ENCODE results near the gene GPATCH1. TPM values are rescaled to one million over a fixed set of nuclear protein-coding genes. Genes with fewer than 3 reads are reported as not detected.

GPATCH1 gene
- total and polyA plus RNA-seq, 2 of the 4 experiments (the other 2 are of a cell fraction): 5.1 to 7.5 TPM

DNA sequence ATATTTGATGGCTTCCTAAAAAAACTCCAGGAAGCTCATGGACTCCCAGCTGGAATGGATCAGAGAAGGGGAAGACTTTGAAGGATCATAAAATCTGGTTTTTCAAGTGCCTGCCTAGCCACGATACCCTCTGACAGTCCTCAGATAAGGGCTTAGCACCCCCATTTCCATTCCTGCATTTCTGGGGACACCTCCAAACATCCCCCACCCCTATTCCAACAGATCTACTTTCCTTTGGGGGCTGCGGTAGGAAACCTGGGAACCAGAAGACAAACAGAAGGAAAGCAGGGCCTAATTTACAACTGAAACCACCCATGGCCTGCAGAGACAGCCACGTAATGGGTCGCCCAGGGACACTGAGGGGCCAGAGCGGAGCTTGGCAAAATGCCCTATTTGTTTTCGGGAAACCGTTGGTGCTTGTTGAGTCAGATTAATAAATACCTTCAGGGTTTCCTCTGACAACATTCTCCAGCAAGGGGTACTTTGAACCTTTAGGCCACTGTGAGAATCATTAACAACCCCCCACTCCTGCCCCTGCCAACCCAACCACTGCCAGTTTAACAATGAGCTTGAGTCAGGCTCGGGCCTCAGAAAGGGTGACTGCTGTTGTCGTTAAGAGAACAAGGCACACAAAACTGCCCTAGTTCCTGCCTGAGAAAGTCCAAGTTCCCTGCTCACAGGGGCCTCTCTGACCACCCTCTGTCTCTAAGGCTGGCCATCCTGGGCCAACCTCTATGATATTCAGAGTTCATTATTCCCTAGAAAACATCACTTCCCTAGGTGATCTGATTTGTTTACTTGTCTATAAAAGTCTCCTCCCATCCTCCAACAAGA is 39.8 kb upstream of the GPATCH1 start:
- Histone ChIP-seq H3K14ac (replicated peaks; ENCODE audit: low read depth, low read length) (no peak overlapping the region; the same call in 1 of the 2 replicates), H3K27ac (ENCODE audit: insufficient read depth, low read length) (no peak overlapping the region)
- intact Hi-C loops (cut with micrococcal nuclease): no loop called here

More for the DNA sequence above, 39.8 kb upstream of the GPATCH1 start:
- POLR2A ChIA-PET (ENCODE audit: unreplicated experiment): interaction anchor here (0.5 kb wide), 1 partner anchor 421 kb away, joined by 10 read pairs; no protein-coding TSS in a partner anchor
- Histone ChIP-seq H4K91ac (ENCODE audit: insufficient read depth, low read depth, low read length) (no peak overlapping the region), H3K27me3 (ENCODE audit: control insufficient read depth, insufficient read depth, low read length) (no peaks in the 10 kb centered on the region), H3K9me1 (ENCODE audit: insufficient read depth, low read length) (no peaks in the 10 kb centered on the region), H2BK120ac (ENCODE audit: low read depth, low read length) (no peak overlapping the region), H3K4me3 (ENCODE audit: insufficient read depth, low read depth, low read length) (no peak overlapping the region), H3K23ac (ENCODE audit: low read depth, low read length) (no peak overlapping the region), H2BK15ac (ENCODE audit: low read depth, low read length) (no peak overlapping the region), H2AFZ (replicated peaks; ENCODE audit: low read length, poor library complexity) (no peak overlapping the region), H4K5ac (ENCODE audit: low read depth, low read length) (no peak overlapping the region), H3K36me3 (ENCODE audit: control insufficient read depth, insufficient read depth, low read length) (no peaks in the 10 kb centered on the region), H4K8ac (ENCODE audit: low read depth in 2 of 2, low read length in 2 of 2) (no peak overlapping the region), H3K18ac (ENCODE audit: low read depth, low read length) (no peak overlapping the region), H4K20me1 (ENCODE audit: insufficient read depth, low read length) (no peaks in the 10 kb centered on the region), H2AK9ac (replicated peaks; ENCODE audit: low read depth, low read length, poor library complexity) (no peak overlapping the region), H3K79me1 (ENCODE audit: low read depth in 1 of 2, low read length in 2 of 2) (no peaks in the 10 kb centered on the region; a peak in 1 of 4 replicates), H3K9me3 (ENCODE audit: control insufficient read depth, insufficient read depth, low read length) (no peaks in the 10 kb centered on the region), H3K4me1 (ENCODE audit: control insufficient read depth, insufficient read depth, low read length) (no peaks in the 10 kb centered on the region), H3K9ac (ENCODE audit: low read depth, low read length) (no peak overlapping the region), H3K56ac (ENCODE audit: extremely low read depth, insufficient read depth, low read length) (no peak overlapping the region), H2BK20ac (ENCODE audit: low read depth, low read length) (no peak overlapping the region), H2AK5ac (ENCODE audit: low read depth, low read length) (no peak overlapping the region), H2BK5ac (ENCODE audit: low read depth, low read length, poor library complexity, severe bottlenecking) (no peak overlapping the region), H3K4me2 (ENCODE audit: low read depth, low read length) (no peak overlapping the region), H3K4ac (ENCODE audit: low read depth, low read length) (no peak overlapping the region)
- dilution Hi-C loops (cut with HindIII; ENCODE audit: low sequenced_read_pairs, unreplicated experiment) (no loop called here), in situ Hi-C loops (cut with MboI; ENCODE audit: low sequenced_read_pairs) (no loop called here)
- BruUV-seq (replicated peaks): no TSS peak
- TF ChIP-seq MAFK (IDR thresholded peaks at IDR 0.05; ENCODE audit: low read depth, low read length) (no peak), RFX5 (IDR thresholded peaks at IDR 0.05; ENCODE audit: low read depth, low read length) (no peak), FOS (IDR thresholded peaks at IDR 0.05; ENCODE audit: low read depth, low read length) (no peak), SMC3 (IDR thresholded peaks at IDR 0.05; ENCODE audit: low read depth, low read length) (no peak), BHLHE40 (IDR thresholded peaks at IDR 0.05; ENCODE audit: low read depth, low read length) (no peak), POLR2A (IDR thresholded peaks at IDR 0.05; ENCODE audit: low read depth, low read length) (no peak), NFE2L2 (IDR thresholded peaks at IDR 0.05; ENCODE audit: low read depth, low read length) (no peak), MAZ (IDR thresholded peaks at IDR 0.05; ENCODE audit: borderline replicate concordance, low read depth, low read length) (no peak), RCOR1 (IDR thresholded peaks at IDR 0.05; ENCODE audit: insufficient replicate concordance, low read length) (no peak), CHD1 (IDR thresholded peaks at IDR 0.05; ENCODE audit: low read depth, low read length) (no peak), RAD21 (IDR thresholded peaks at IDR 0.05; ENCODE audit: low read length) (no peak)
- TF ChIP-seq, protein P1, sequence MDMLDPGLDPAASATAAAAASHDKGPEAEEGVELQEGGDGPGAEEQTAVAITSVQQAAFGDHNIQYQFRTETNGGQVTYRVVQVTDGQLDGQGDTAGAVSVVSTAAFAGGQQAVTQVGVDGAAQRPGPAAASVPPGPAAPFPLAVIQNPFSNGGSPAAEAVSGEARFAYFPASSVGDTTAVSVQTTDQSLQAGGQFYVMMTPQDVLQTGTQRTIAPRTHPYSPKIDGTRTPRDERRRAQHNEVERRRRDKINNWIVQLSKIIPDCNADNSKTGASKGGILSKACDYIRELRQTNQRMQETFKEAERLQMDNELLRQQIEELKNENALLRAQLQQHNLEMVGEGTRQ (IDR thresholded peaks at IDR 0.05; ENCODE audit: low read depth, low read length): no peak
- TF ChIP-seq, protein P2, sequence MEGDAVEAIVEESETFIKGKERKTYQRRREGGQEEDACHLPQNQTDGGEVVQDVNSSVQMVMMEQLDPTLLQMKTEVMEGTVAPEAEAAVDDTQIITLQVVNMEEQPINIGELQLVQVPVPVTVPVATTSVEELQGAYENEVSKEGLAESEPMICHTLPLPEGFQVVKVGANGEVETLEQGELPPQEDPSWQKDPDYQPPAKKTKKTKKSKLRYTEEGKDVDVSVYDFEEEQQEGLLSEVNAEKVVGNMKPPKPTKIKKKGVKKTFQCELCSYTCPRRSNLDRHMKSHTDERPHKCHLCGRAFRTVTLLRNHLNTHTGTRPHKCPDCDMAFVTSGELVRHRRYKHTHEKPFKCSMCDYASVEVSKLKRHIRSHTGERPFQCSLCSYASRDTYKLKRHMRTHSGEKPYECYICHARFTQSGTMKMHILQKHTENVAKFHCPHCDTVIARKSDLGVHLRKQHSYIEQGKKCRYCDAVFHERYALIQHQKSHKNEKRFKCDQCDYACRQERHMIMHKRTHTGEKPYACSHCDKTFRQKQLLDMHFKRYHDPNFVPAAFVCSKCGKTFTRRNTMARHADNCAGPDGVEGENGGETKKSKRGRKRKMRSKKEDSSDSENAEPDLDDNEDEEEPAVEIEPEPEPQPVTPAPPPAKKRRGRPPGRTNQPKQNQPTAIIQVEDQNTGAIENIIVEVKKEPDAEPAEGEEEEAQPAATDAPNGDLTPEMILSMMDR (conservative IDR thresholded peaks at IDR 0.05; ENCODE audit: low read depth, low read length): no peak
- TF ChIP-seq, protein P3, sequence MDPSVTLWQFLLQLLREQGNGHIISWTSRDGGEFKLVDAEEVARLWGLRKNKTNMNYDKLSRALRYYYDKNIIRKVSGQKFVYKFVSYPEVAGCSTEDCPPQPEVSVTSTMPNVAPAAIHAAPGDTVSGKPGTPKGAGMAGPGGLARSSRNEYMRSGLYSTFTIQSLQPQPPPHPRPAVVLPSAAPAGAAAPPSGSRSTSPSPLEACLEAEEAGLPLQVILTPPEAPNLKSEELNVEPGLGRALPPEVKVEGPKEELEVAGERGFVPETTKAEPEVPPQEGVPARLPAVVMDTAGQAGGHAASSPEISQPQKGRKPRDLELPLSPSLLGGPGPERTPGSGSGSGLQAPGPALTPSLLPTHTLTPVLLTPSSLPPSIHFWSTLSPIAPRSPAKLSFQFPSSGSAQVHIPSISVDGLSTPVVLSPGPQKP (IDR thresholded peaks at IDR 0.05; ENCODE audit: borderline replicate concordance, low read depth, low read length): no peak
- ATAC-seq (ENCODE audit: low read depth): no peak
- DNase-seq: no peak
- whole genome bisulfite sequencing, 2 experiments (ENCODE audit: extremely low coverage in 2 of 2, insufficient read length in 1 of 2): 33% methylated on average over 1 of the region's 9 CpGs; no CpG with 5 or more reads in 1 of the 2 experiments
- CTCF ChIA-PET: no interaction called here

Measured in IMR-90 (cell line).